ENCODE data around the gene TTC7B. TPM values are rescaled to one million over a fixed set of nuclear protein-coding genes. Genes with fewer than 3 reads are reported as not detected.

TTC7B gene
- total RNA-seq, 1 donor from 2014 or later = 40.3 TPM

DNA sequence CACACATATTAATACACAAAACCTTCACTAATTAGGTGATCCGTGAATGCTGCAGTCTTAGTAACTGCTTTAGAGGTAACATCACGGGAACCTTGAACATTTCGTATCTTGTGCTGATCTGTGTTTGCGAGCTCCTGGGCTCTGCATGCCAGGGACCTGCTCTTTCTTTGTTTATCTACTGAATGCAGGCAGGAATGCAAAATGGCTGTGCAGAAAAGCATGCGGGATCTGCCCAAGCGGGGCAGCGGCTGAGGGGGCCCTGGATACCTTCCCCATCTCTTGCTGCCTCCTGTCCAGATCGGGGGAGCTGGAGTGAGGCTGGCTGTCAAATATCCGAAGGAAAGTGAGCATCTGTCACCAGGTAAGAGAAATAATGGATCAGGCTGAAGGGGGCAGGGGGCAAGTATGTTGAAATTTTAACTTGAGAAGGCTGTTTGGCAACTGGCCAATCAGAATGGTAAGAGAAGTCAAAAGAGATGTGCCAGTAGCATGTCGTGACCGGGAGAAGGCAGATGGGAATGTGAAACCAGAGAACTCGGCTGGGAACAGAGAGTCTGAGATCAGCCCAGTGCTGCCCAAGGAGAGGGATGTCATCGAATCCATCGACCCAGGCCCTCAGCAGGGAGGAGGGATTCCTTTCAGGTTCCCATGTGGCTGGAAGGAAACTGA is 191.4 kb downstream of the TTC7B start:
- DNase-seq (ENCODE audit: low spot score) = no peak
- H3K4me3 Mint-ChIP-seq (ENCODE audit: unreplicated experiment) = peak overlapping the region; percentile 59

GRCh38 chr14:90624227-90624626 is 192.0 kb downstream of the TTC7B start:
- Mint-ChIP-seq H3K4me3 (ENCODE audit: unreplicated experiment) (peak overlapping the region; percentile 18), H3K36me3 (ENCODE audit: low read depth) (peaks cover 1% of the 10 kb centered on the region), H3K27ac (ENCODE audit: unreplicated experiment) (peak overlapping the region; percentile 91), H3K9me3 (ENCODE audit: low read depth) (no peaks in the 10 kb centered on the region), H3K4me1 (ENCODE audit: low read depth) (peaks cover 54% of the 10 kb centered on the region), H3K27me3 (ENCODE audit: low read depth) (no peaks in the 10 kb centered on the region)
- no peak for DNase-seq (ENCODE audit: low spot score)
- TF ChIP-seq, protein P1, sequence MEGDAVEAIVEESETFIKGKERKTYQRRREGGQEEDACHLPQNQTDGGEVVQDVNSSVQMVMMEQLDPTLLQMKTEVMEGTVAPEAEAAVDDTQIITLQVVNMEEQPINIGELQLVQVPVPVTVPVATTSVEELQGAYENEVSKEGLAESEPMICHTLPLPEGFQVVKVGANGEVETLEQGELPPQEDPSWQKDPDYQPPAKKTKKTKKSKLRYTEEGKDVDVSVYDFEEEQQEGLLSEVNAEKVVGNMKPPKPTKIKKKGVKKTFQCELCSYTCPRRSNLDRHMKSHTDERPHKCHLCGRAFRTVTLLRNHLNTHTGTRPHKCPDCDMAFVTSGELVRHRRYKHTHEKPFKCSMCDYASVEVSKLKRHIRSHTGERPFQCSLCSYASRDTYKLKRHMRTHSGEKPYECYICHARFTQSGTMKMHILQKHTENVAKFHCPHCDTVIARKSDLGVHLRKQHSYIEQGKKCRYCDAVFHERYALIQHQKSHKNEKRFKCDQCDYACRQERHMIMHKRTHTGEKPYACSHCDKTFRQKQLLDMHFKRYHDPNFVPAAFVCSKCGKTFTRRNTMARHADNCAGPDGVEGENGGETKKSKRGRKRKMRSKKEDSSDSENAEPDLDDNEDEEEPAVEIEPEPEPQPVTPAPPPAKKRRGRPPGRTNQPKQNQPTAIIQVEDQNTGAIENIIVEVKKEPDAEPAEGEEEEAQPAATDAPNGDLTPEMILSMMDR (IDR thresholded peaks at IDR 0.05) = no peak

More for the DNA sequence above, 191.4 kb downstream of the TTC7B start:
- no peaks in the 10 kb centered on the region for H3K27me3 Mint-ChIP-seq (ENCODE audit: low read depth)
- no peaks in the 10 kb centered on the region for H3K36me3 Mint-ChIP-seq (ENCODE audit: low read depth)
- TF ChIP-seq, protein P1 (IDR thresholded peaks at IDR 0.05) = no peak
- H3K4me1 Mint-ChIP-seq (ENCODE audit: low read depth) = peaks cover 58% of the 10 kb centered on the region
- no peaks in the 10 kb centered on the region for H3K9me3 Mint-ChIP-seq (ENCODE audit: low read depth)
- peak overlapping the region; percentile 91 for H3K27ac Mint-ChIP-seq (ENCODE audit: unreplicated experiment)

- H3K36me3 Mint-ChIP-seq (ENCODE audit: low read depth) = peaks cover 3% of the 10 kb centered on the region
- no peaks in the 10 kb centered on the region for H3K27me3 Mint-ChIP-seq (ENCODE audit: low read depth)
- H3K4me3 Mint-ChIP-seq (ENCODE audit: unreplicated experiment) = no peak overlapping the region
- H3K4me1 Mint-ChIP-seq (ENCODE audit: low read depth) = peaks cover 36% of the 10 kb centered on the region
- DNase-seq (ENCODE audit: low spot score) = no peak
- H3K27ac Mint-ChIP-seq (ENCODE audit: unreplicated experiment) = no peak overlapping the region
- TF ChIP-seq, protein P1 (IDR thresholded peaks at IDR 0.05) = no peak
- H3K9me3 Mint-ChIP-seq (ENCODE audit: low read depth) = no peaks in the 10 kb centered on the region
These were observed 195.0 kb downstream of the TTC7B start for GRCh38 chr14:90621201-90621600.

DNA sequence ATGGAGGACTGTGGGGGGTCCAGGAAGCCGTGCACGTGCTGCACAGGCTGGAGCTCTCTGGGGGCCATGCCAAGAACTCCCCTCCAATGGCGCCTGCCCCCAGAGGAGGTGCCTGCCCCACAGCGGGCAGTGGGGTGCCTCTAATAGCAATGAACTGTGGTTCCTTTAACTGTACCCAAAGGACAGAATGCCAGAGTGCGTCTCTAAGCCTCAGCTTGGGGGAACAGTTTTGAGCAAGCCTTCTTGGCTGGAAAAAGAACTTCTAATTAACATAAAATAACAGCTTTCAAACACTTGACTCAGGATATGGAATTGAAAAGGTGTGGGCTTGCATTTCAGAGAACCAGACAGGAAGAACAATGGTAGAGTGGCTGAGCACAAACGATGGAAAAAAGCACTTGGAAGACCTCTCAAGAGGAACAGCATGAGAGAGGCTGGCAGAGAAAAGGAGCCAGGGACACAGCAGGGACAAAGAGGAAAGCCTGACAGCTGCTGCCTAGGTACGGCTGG is 195.6 kb downstream of the TTC7B start:
- peaks cover 3% of the 10 kb centered on the region for H3K36me3 Mint-ChIP-seq (ENCODE audit: low read depth)
- H3K4me1 Mint-ChIP-seq (ENCODE audit: low read depth) = peaks cover 35% of the 10 kb centered on the region
- TF ChIP-seq, protein P1 (IDR thresholded peaks at IDR 0.05) = no peak
- DNase-seq (ENCODE audit: low spot score) = no peak
- H3K27me3 Mint-ChIP-seq (ENCODE audit: low read depth) = no peaks in the 10 kb centered on the region
- H3K4me3 Mint-ChIP-seq (ENCODE audit: unreplicated experiment) = no peak overlapping the region
- H3K27ac Mint-ChIP-seq (ENCODE audit: unreplicated experiment) = no peak overlapping the region
- H3K9me3 Mint-ChIP-seq (ENCODE audit: low read depth) = no peaks in the 10 kb centered on the region

DNA sequence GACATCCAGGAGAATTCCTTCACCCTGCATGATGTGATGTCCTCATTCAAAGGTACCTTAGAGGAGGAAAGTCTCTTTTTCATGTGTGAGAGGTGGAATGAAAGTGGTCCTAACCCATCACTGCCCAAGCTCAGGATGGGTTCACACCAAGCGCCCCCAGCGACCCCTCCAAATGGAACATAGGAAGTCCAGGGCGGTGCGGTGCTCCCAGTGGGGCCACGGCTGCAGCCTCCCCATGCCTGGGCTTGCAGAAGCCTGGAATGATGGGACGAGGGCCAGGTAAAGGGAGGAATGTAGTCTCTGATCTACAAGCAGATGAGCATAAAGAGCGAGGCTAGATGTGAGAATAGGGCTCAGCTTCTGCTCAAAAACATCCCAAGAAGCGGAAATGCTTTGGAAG is 196.3 kb downstream of the TTC7B start:
- H3K27me3 Mint-ChIP-seq (ENCODE audit: low read depth) = no peaks in the 10 kb centered on the region
- H3K9me3 Mint-ChIP-seq (ENCODE audit: low read depth) = no peaks in the 10 kb centered on the region
- H3K4me1 Mint-ChIP-seq (ENCODE audit: low read depth) = peaks cover 31% of the 10 kb centered on the region
- no peak overlapping the region for H3K27ac Mint-ChIP-seq (ENCODE audit: unreplicated experiment)
- TF ChIP-seq, protein P1 (IDR thresholded peaks at IDR 0.05) = no peak
- no peak overlapping the region for H3K4me3 Mint-ChIP-seq (ENCODE audit: unreplicated experiment)
- no peak for DNase-seq (ENCODE audit: low spot score)
- peaks cover 3% of the 10 kb centered on the region for H3K36me3 Mint-ChIP-seq (ENCODE audit: low read depth)
